ENCODE measurements around the gene ULBP1.

DNA sequence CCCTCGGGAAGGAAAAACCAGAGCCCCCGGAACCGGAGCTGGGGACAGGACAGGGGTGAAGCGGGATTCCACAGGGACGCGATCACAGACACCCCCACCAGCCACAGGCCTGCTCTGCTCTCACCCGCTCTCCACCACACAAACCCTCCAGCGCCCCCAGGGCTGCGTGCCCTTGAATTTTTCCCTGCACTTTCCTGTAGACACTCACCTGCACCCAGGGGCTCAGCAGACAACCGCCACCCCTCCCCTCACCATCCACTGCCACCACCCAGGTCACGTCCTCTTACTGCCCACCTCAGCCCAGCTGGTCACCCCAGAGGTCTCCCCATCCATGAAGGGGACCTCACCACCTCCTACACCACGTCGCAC, 21.3 kb upstream of the ULBP1 start:
- TF ChIP-seq RAD21 (IDR thresholded peaks at IDR 0.05; ENCODE audit: low read depth) = no peak
- TF ChIP-seq EGR1 (IDR thresholded peaks at IDR 0.05) = no peak
- no peak for TF ChIP-seq TAF1 (IDR thresholded peaks at IDR 0.05; ENCODE audit: low read depth)
- TF ChIP-seq NFIC (IDR thresholded peaks at IDR 0.05) = no peak
- TF ChIP-seq EP300 (IDR thresholded peaks at IDR 0.05; ENCODE audit: borderline replicate concordance) = no peak
- no peak for TF ChIP-seq TEAD4 (IDR thresholded peaks at IDR 0.05)
- no peak for TF ChIP-seq CEBPB (IDR thresholded peaks at IDR 0.05)
- no peak for TF ChIP-seq MAX (IDR thresholded peaks at IDR 0.05)
- TF ChIP-seq, protein P1, sequence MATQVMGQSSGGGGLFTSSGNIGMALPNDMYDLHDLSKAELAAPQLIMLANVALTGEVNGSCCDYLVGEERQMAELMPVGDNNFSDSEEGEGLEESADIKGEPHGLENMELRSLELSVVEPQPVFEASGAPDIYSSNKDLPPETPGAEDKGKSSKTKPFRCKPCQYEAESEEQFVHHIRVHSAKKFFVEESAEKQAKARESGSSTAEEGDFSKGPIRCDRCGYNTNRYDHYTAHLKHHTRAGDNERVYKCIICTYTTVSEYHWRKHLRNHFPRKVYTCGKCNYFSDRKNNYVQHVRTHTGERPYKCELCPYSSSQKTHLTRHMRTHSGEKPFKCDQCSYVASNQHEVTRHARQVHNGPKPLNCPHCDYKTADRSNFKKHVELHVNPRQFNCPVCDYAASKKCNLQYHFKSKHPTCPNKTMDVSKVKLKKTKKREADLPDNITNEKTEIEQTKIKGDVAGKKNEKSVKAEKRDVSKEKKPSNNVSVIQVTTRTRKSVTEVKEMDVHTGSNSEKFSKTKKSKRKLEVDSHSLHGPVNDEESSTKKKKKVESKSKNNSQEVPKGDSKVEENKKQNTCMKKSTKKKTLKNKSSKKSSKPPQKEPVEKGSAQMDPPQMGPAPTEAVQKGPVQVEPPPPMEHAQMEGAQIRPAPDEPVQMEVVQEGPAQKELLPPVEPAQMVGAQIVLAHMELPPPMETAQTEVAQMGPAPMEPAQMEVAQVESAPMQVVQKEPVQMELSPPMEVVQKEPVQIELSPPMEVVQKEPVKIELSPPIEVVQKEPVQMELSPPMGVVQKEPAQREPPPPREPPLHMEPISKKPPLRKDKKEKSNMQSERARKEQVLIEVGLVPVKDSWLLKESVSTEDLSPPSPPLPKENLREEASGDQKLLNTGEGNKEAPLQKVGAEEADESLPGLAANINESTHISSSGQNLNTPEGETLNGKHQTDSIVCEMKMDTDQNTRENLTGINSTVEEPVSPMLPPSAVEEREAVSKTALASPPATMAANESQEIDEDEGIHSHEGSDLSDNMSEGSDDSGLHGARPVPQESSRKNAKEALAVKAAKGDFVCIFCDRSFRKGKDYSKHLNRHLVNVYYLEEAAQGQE (IDR thresholded peaks at IDR 0.05; ENCODE audit: low read depth) = no peak
- TF ChIP-seq YY1 (IDR thresholded peaks at IDR 0.05; ENCODE audit: low read depth) = no peak
- TF ChIP-seq ZBTB7A (IDR thresholded peaks at IDR 0.05; ENCODE audit: low read depth) = no peak
- TF ChIP-seq, protein P2, sequence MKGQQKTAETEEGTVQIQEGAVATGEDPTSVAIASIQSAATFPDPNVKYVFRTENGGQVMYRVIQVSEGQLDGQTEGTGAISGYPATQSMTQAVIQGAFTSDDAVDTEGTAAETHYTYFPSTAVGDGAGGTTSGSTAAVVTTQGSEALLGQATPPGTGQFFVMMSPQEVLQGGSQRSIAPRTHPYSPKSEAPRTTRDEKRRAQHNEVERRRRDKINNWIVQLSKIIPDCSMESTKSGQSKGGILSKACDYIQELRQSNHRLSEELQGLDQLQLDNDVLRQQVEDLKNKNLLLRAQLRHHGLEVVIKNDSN (IDR thresholded peaks at IDR 0.05) = no peak

All from Ishikawa (cell line).